IPS-18c (cell line): ENCODE measurements around the gene POU2AF1.

Experiments used
- H3K4me3 ChIP-seq: 2 replicates; pipeline ENCODE4 v1.7.0; 2013; ENCODE audit warnings: low read depth, mild to moderate bottlenecking, low read length, moderate library complexity; ENCODE audit not compliant: insufficient read depth
- H3K9me3 ChIP-seq: one replicate; pipeline ENCODE4 v1.6.1; 2013; ENCODE audit warnings: mild to moderate bottlenecking, low read length, moderate library complexity; ENCODE audit not compliant: control insufficient read depth, insufficient read depth

Gene POU2AF1

GRCh38 chr11:111370902-111371578 lies 8.0 kb downstream of the POU2AF1 start:
- H3K9me3 ChIP-seq, result no peaks in the 10 kb centered on the region
- no peak overlapping the region for H3K4me3 ChIP-seq

- H3K9me3 ChIP-seq, result no peaks in the 10 kb centered on the region
- H3K4me3 ChIP-seq, result no peak overlapping the region
These were observed 8.7 kb downstream of the POU2AF1 start for GRCh38 chr11:111370270-111370901.

GRCh38 chr11:111368285-111368560 lies 10.9 kb downstream of the POU2AF1 start:
- Histone ChIP-seq H3K9me3 (no peaks in the 10 kb centered on the region), H3K4me3 (no peak overlapping the region)

- Histone ChIP-seq H3K9me3 (no peaks in the 10 kb centered on the region), H3K4me3 (no peak overlapping the region)
These were observed 11.4 kb downstream of the POU2AF1 start for GRCh38 chr11:111367411-111368284.

- Histone ChIP-seq H3K9me3 (no peaks in the 10 kb centered on the region), H3K4me3 (no peak overlapping the region)
These were observed 12.3 kb downstream of the POU2AF1 start for GRCh38 chr11:111366560-111367410.

GRCh38 chr11:111365722-111366559 lies 13.1 kb downstream of the POU2AF1 start:
- no peak overlapping the region for H3K4me3 ChIP-seq
- no peaks in the 10 kb centered on the region for H3K9me3 ChIP-seq

- Histone ChIP-seq H3K4me3 (no peak overlapping the region), H3K9me3 (no peaks in the 10 kb centered on the region)
These were observed 14.6 kb downstream of the POU2AF1 start for GRCh38 chr11:111364503-111364902.

GRCh38 chr11:111363985-111364384 lies 15.1 kb downstream of the POU2AF1 start:
- Histone ChIP-seq H3K4me3 (no peak overlapping the region), H3K9me3 (no peaks in the 10 kb centered on the region)

GRCh38 chr11:111362887-111363411 lies 16.1 kb downstream of the POU2AF1 start:
- H3K9me3 ChIP-seq, result no peaks in the 10 kb centered on the region
- no peak overlapping the region for H3K4me3 ChIP-seq

GRCh38 chr11:111361874-111362273 lies 17.2 kb downstream of the POU2AF1 start:
- peaks cover 4% of the 10 kb centered on the region for H3K9me3 ChIP-seq
- H3K4me3 ChIP-seq, result no peak overlapping the region

GRCh38 chr11:111361052-111361801 lies 17.8 kb downstream of the POU2AF1 start:
- H3K4me3 ChIP-seq, result no peak overlapping the region
- peaks cover 4% of the 10 kb centered on the region for H3K9me3 ChIP-seq

GRCh38 chr11:111360150-111361043 lies 18.7 kb downstream of the POU2AF1 start:
- no peak overlapping the region for H3K4me3 ChIP-seq
- H3K9me3 ChIP-seq, result peaks cover 4% of the 10 kb centered on the region

GRCh38 chr11:111359223-111360149 lies 19.6 kb downstream of the POU2AF1 start:
- Histone ChIP-seq H3K4me3 (no peak overlapping the region), H3K9me3 (peaks cover 4% of the 10 kb centered on the region)
